PC-3 (cell line): ENCODE measurements around the gene ZNF221. TPM values are rescaled to one million over a fixed set of nuclear protein-coding genes. Genes with fewer than 3 reads are reported as not detected.

ENCODE experiments used
- ATAC-seq: fragments of 200-7000 bp; cut with Tn5 transposase; 2 replicates; pipeline ENCODE4 v1.9.1; 2020; ENCODE audit warnings: mild to moderate bottlenecking, moderate library complexity
- BruUV-seq: library from RNA; stranded (reverse); fragments of 400-500 nt; replicated peaks from 2 replicates; lab custom pipeline; 2021; lab: Mats Ljungman, UMichigan
- CTCF ChIA-PET: fragments of 300-600 bp; sonication (Branson Sonifier 250); formaldehyde crosslinking; loops from one replicate; lab custom pipeline; 2022; ENCODE audit warnings: antibody characterized with exemption; lab: Charles Lee
- POLR2A ChIA-PET: fragments of 300-600 bp; sonication (Branson Sonifier 250); formaldehyde crosslinking; loops from one replicate; lab custom pipeline; 2022; ENCODE audit warnings: antibody characterized with exemption; ENCODE audit not compliant: unreplicated experiment; lab: Charles Lee
- DNase-seq: peaks from one replicate; pipeline ENCODE4 v3.0.0-alpha.2; 2015
- H2AFZ ChIP-seq: fragments of 300-600 bp; sonication (generic); 2 replicates; pipeline ENCODE4 v1.6.0; 2016; ENCODE audit warnings: antibody characterized with exemption, low read length
- H3F3A ChIP-seq: fragments of 300-600 bp; sonication (generic); one replicate; pipeline ENCODE4 v1.6.0; 2017; ENCODE audit warnings: antibody characterized with exemption, low read length, control low read depth, mild to moderate bottlenecking; ENCODE audit not compliant: unreplicated experiment
- H3K27ac ChIP-seq: fragments of 300-600 bp; sonication (generic); 2 replicates; pipeline ENCODE4 v1.5.1; 2016; ENCODE audit warnings: mild to moderate bottlenecking, low read length
- H3K27me3 ChIP-seq: fragments of 300-600 bp; sonication (generic); 2 replicates; pipeline ENCODE4 v1.6.1; 2016; ENCODE audit warnings: low read length, mixed read lengths
- H3K36me3 ChIP-seq: fragments of 300-600 bp; sonication (generic); 2 replicates; pipeline ENCODE4 v1.6.1; 2016; ENCODE audit warnings: low read depth, mixed run types, low read length, mixed read lengths
- H3K4me1 ChIP-seq: fragments of 300-600 bp; sonication (generic); 2 replicates; pipeline ENCODE4 v1.5.1; 2016; ENCODE audit warnings: low read length; ENCODE audit not compliant: insufficient read depth
- H3K4me2 ChIP-seq: fragments of 300-600 bp; sonication (generic); 2 replicates; pipeline ENCODE4 v1.6.0; 2016; ENCODE audit warnings: low read length
- H3K4me3 ChIP-seq: fragments of 300-600 bp; sonication (generic); 2 replicates; pipeline ENCODE4 v1.5.1; 2016; ENCODE audit warnings: mild to moderate bottlenecking, low read length, mixed read lengths
- H3K79me2 ChIP-seq: fragments of 300-600 bp; sonication (generic); 2 replicates; pipeline ENCODE4 v1.6.1; 2017; ENCODE audit warnings: low read length, mixed read lengths
- H3K9ac ChIP-seq: fragments of 300-600 bp; sonication (generic); 2 replicates; pipeline ENCODE4 v1.6.0; 2016; ENCODE audit warnings: mild to moderate bottlenecking, low read length
- H3K9me2 ChIP-seq: fragments of 300-600 bp; sonication (generic); replicated peaks from 2 replicates; pipeline ENCODE4 v1.6.1; 2016; ENCODE audit warnings: mixed run types, low read length, mixed read lengths
- H3K9me3 ChIP-seq: fragments of 300-600 bp; sonication (generic); 2 replicates; pipeline ENCODE4 v1.6.1; 2016; ENCODE audit warnings: low read length, mixed read lengths
- H4K20me1 ChIP-seq: fragments of 300-600 bp; sonication (generic); 2 replicates; pipeline ENCODE4 v1.6.1; 2016; ENCODE audit warnings: low read length, mixed read lengths
- CTCF ChIP-seq: fragments of 300-600 bp; sonication (generic); conservative IDR thresholded peaks from 2 replicates; pipeline ENCODE4 v1.5.1; 2017; ENCODE audit warnings: antibody characterized with exemption, low read depth, mild to moderate bottlenecking, low read length
- EZH2 ChIP-seq: fragments of 300-600 bp; sonication (generic); IDR thresholded peaks from one replicate; pipeline ENCODE4 v1.6.1; 2017; ENCODE audit warnings: antibody characterized with exemption, mild to moderate bottlenecking, low read length; ENCODE audit not compliant: unreplicated experiment
- EZH2phosphoT487 ChIP-seq: fragments of 300-600 bp; sonication (generic); IDR thresholded peaks from 2 replicates; pipeline ENCODE4 v1.6.1; 2018; ENCODE audit warnings: mild to moderate bottlenecking, antibody characterized with exemption, low read length, borderline replicate concordance
- intact Hi-C: fragments of 100-400 bp; cut with micrococcal nuclease; formaldehyde crosslinking; loops from 2 replicates; pipeline ENCODE4 v1.9.0; 2023
- total RNA-seq: library from RNA; depleted of rRNA; stranded (reverse); fragments of >200 nt; gene quantifications from 2 replicates; pipeline ENCODE4 v1.2.3, GENCODE V29; 2014

The ZNF221 gene
- total RNA-seq, 1 experiment from 2014 or later = 0.55 TPM

DNA sequence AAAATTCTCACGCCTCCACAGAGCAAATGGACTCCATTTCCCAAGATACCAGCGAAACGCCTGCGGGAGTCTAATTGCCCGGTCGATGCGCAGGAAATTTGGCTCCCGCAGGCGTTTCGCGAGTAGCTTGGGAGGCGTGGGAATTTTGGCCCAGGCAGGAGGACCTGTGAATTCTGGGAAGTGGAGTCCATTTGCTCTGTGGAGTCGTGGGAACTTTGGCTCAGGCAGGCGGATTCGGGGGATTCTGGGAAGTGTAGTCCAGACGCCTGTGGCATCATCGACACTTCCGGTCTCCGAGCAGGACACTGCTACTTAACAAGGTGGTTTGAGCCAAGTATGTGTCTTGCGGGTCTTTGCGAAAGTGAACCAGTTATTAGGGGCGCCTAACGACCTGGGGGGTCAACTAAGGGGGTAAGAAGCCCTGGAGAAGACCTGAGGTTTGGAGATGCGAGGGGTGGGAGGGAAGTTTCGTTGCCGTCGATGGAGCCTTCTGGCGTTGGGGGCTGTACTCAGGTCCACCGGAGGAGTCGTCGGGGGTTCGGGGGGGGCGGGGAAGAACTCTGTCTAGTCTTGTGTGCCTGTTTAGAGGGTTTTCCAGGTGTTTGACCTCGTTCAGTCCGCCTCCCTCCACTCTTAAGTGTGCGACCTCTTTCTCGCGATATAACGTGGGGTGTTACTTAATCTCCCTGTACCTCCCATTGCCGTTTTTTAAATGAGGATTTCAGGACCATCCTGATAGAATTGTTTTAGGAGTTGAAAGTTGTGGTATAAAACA lies 33.1 kb downstream of the ZNF221 start, which contains the start of gene ZNF155:
ZNF155 (plus strand) TSS at position 277 of the 775 bp plus-strand sequence. CDS start 4,356 bp downstream, outside the sequence.
- peaks cover 13% of the 10 kb centered on the region for H3K79me2 ChIP-seq
- CTCF ChIA-PET = no interaction called here
- H3K9me3 ChIP-seq = no peaks in the 10 kb centered on the region
- H3K36me3 ChIP-seq = no peaks in the 10 kb centered on the region; the same call in 1 of the 2 replicates
- H3F3A ChIP-seq = no peaks in the 10 kb centered on the region
- H3K27me3 ChIP-seq = no peaks in the 10 kb centered on the region
- no TSS peak for BruUV-seq
- no peaks in the 10 kb centered on the region for H3K9me2 ChIP-seq
- peak within 1 kb of the TSS; percentile 80 for H3K4me2 ChIP-seq
- peak within 1 kb of the TSS; percentile 97 for H2AFZ ChIP-seq
- no peak within 1 kb of the TSS for H3K27ac ChIP-seq
- POLR2A ChIA-PET = no interaction called here
- ATAC-seq (peak; percentile 99), DNase-seq (peak; percentile 92)
- no peaks in the 10 kb centered on the region for H3K4me1 ChIP-seq
- TF ChIP-seq EZH2 = no peak
- peak within 1 kb of the TSS; percentile 81 for H3K4me3 ChIP-seq
- peak within 1 kb of the TSS; percentile 49 for H3K9ac ChIP-seq
- H4K20me1 ChIP-seq = no peaks in the 10 kb centered on the region
- intact Hi-C loops = loop anchor here (1.0 to 2.0 kb wide), 2 partner anchors 19 to 110 kb away; partner anchors contain the start of genes ZNF224 and ZNF230

GRCh38 chr19:43984687-43985000 lies 33.6 kb downstream of the ZNF221 start:
- ATAC-seq (peak; percentile 12; the same call in 1 of the 2 replicates), DNase-seq (no peak)
- H3K79me2 ChIP-seq = peaks cover 13% of the 10 kb centered on the region
- no peak overlapping the region for H3K27ac ChIP-seq
- H3F3A ChIP-seq = no peaks in the 10 kb centered on the region
- peak overlapping the region; percentile 49 for H3K9ac ChIP-seq
- BruUV-seq = TSS peak; percentile 77
- H3K9me2 ChIP-seq = no peaks in the 10 kb centered on the region
- intact Hi-C loops = loop anchor here (1.0 to 2.0 kb wide), 2 partner anchors 18 to 110 kb away; partner anchors contain the start of genes ZNF224 and ZNF230
- H3K27me3 ChIP-seq = no peaks in the 10 kb centered on the region
- H3K4me3 ChIP-seq = peak overlapping the region; percentile 81
- POLR2A ChIA-PET = no interaction called here
- CTCF ChIA-PET = no interaction called here
- no peaks in the 10 kb centered on the region for H3K9me3 ChIP-seq
- no peaks in the 10 kb centered on the region for H3K4me1 ChIP-seq
- no peak for TF ChIP-seq EZH2
- TF ChIP-seq CTCF = no peak
- no peak for TF ChIP-seq EZH2phosphoT487
- no peaks in the 10 kb centered on the region for H4K20me1 ChIP-seq
- H3K4me2 ChIP-seq = peak overlapping the region; percentile 80
- H3K36me3 ChIP-seq = peaks cover 3% of the 10 kb centered on the region
- H2AFZ ChIP-seq = peak overlapping the region; percentile 97

GRCh38 chr19:43997631-43998290 lies 46.7 kb downstream of the ZNF221 start:
- Histone ChIP-seq H3K9ac (no peak overlapping the region), H3K9me3 (no peaks in the 10 kb centered on the region), H3F3A (no peaks in the 10 kb centered on the region), H2AFZ (no peak overlapping the region), H3K4me1 (no peaks in the 10 kb centered on the region), H3K79me2 (no peaks in the 10 kb centered on the region), H3K4me3 (no peak overlapping the region), H3K9me2 (no peaks in the 10 kb centered on the region), H3K27me3 (no peaks in the 10 kb centered on the region), H3K27ac (no peak overlapping the region), H3K4me2 (no peak overlapping the region), H4K20me1 (no peaks in the 10 kb centered on the region), H3K36me3 (peaks cover 19% of the 10 kb centered on the region)
- intact Hi-C loops = no loop called here
- POLR2A ChIA-PET = no interaction called here
- TF ChIP-seq EZH2 = no peak
- TF ChIP-seq EZH2phosphoT487 = no peak
- no peak for TF ChIP-seq CTCF
- CTCF ChIA-PET = no interaction called here
- ATAC-seq = no peak
- no peak for DNase-seq
- no TSS peak for BruUV-seq
